HepG2 (cell line): ENCODE data around the gene PKP3. TPM values are rescaled to one million over a fixed set of nuclear protein-coding genes. Genes with fewer than 3 reads are reported as not detected.

Experiments used
- ATAC-seq: fragments of 200-7000 bp; cut with Tn5 transposase; 3 replicates; pipeline ENCODE4 v1.9.1; 2020; ENCODE audit warnings: mild to moderate bottlenecking, moderate library complexity
- BruUV-seq: library from RNA; stranded (reverse); fragments of 400-500 nt; replicated peaks from 2 replicates; lab custom pipeline; 2021; lab: Mats Ljungman, UMichigan
- CTCF ChIA-PET: fragments of 300-600 bp; formaldehyde crosslinking; extraction: SDS; loops from one replicate; lab custom pipeline; 2021; ENCODE audit warnings: low total read pairs, inconsistent platforms, low intra/inter-chr PET ratio; lab: Yijun Ruan, JAX
- POLR2A ChIA-PET: fragments of 350-600 bp; sonication (Branson Sonifier 250); formaldehyde crosslinking; loops from one replicate; lab custom pipeline; 2020; ENCODE audit warnings: antibody characterized with exemption, inconsistent platforms; lab: Yijun Ruan, JAX
- DNase-seq: peaks from one replicate; pipeline ENCODE4 v3.0.0-alpha.2; 2015; ENCODE audit warnings: low spot score
- FAIRE-seq: peaks from 3 replicates; lab custom pipeline; 2011; peaks lifted over from hg19 to GRCh38; lab: Jason Lieb, UNC
- H2AFZ ChIP-seq: one replicate; pipeline ENCODE4 v1.6.1; 2011; ENCODE audit warnings: low read length, inconsistent platforms
- H3K27ac ChIP-seq: fragments of 300-600 bp; 3 replicates; pipeline ENCODE4 v1.8.0; 2011; ENCODE audit warnings: mixed run types, mild to moderate bottlenecking, mixed read lengths, low read length, inconsistent platforms; ENCODE audit not compliant: insufficient read depth; ENCODE audit errors: extremely low read length
- H3K27me3 ChIP-seq, 2 experiments: fragments of 200-600 bp in 1 of 2; 2 replicates in 1 of 2; 3 replicates in 1 of 2; pipeline versions ENCODE4 v1.6.0 to v1.8.0; 2011; ENCODE audit warnings: low read length in 2 of 2, mild to moderate bottlenecking in 2 of 2, moderate library complexity in 2 of 2, inconsistent platforms in 1 of 2; ENCODE audit not compliant: insufficient read depth in 2 of 2, control insufficient read depth in 1 of 2
- H3K36me3 ChIP-seq, 2 experiments: fragments of 200-600 bp in 1 of 2; replicated peaks in 1 of 2; 2 replicates in 1 of 2; 3 replicates in 1 of 2; pipeline versions ENCODE4 v1.5.1 to v1.8.0; 2011; ENCODE audit warnings: low read length in 2 of 2, inconsistent platforms in 1 of 2; ENCODE audit not compliant: insufficient read depth in 2 of 2, control insufficient read depth in 1 of 2
- H3K4me1 ChIP-seq: 2 replicates; pipeline ENCODE4 v1.5.1; 2012; ENCODE audit warnings: low read length, inconsistent platforms; ENCODE audit not compliant: insufficient read depth
- H3K4me2 ChIP-seq: 2 replicates; pipeline ENCODE4 v1.6.0; 2011; ENCODE audit warnings: low read depth, low read length, inconsistent platforms
- H3K4me3 ChIP-seq, 3 experiments: fragments of 200-600 bp in 1 of 3; sonication (generic), shearing (Covaris generic) in 1 of 3; replicated peaks in 1 of 3; 2 replicates each; pipeline ENCODE4 v1.5.1; 2011 to 2016; ENCODE audit warnings: low read length in 3 of 3, inconsistent platforms in 2 of 3, low read depth in 2 of 3, mild to moderate bottlenecking in 2 of 3, control low read depth in 1 of 3, mixed read lengths in 1 of 3; ENCODE audit not compliant: insufficient read depth in 1 of 3
- H3K79me2 ChIP-seq: one replicate; pipeline ENCODE4 v1.6.1; 2011; ENCODE audit warnings: low read length, inconsistent platforms; ENCODE audit not compliant: insufficient read depth
- H3K9ac ChIP-seq: 2 replicates; pipeline ENCODE4 v1.6.0; 2011; ENCODE audit warnings: mild to moderate bottlenecking, low read depth, low read length, inconsistent platforms; ENCODE audit not compliant: insufficient read depth
- H3K9me3 ChIP-seq: 2 replicates; pipeline ENCODE4 v1.5.1; 2012; ENCODE audit warnings: mild to moderate bottlenecking, low read length
- H4K20me1 ChIP-seq: 2 replicates; pipeline ENCODE4 v1.6.0; 2011; ENCODE audit warnings: inconsistent platforms, mild to moderate bottlenecking, low read length, moderate library complexity; ENCODE audit not compliant: insufficient read depth
- MBD4 ChIP-seq: IDR thresholded peaks from 2 replicates; pipeline ENCODE4 v1.6.1; 2012; ENCODE audit warnings: low read length, inconsistent platforms, borderline replicate concordance
- NPAS2 ChIP-seq: sonication (generic); formaldehyde crosslinking; IDR thresholded peaks from 2 replicates; pipeline ENCODE4 v1.8.0; 2022; ENCODE audit warnings: mild to moderate bottlenecking, missing genetic modification reagents, borderline replicate concordance
- POLR2AphosphoS2 ChIP-seq: IDR thresholded peaks from 2 replicates; pipeline ENCODE4 v1.6.1; 2011; ENCODE audit warnings: low read depth, low read length, improper control_type of control experiment
- SMAD1 ChIP-seq: sonication (generic); formaldehyde crosslinking; IDR thresholded peaks from 2 replicates; pipeline ENCODE4 v1.4.0; 2020; ENCODE audit warnings: missing genetic modification reagents, low read depth, mild to moderate bottlenecking, borderline replicate concordance
- TBP ChIP-seq: sonication (generic); formaldehyde crosslinking; IDR thresholded peaks from 2 replicates; pipeline ENCODE4 v1.5.0; 2020; ENCODE audit warnings: missing genetic modification reagents
- TOE1 ChIP-seq: sonication (generic); formaldehyde crosslinking; IDR thresholded peaks from 2 replicates; pipeline ENCODE4 v1.4.0; 2020; ENCODE audit warnings: mild to moderate bottlenecking, missing genetic modification reagents
- ZFP37 ChIP-seq: sonication (generic); formaldehyde crosslinking; IDR thresholded peaks from 2 replicates; pipeline ENCODE4 v1.4.0; 2020; ENCODE audit warnings: missing genetic modification reagents, borderline replicate concordance
- WGBS: methylation state at CpG from one replicate; pipeline ENCODE4 v1.1.6; 2017; ENCODE audit warnings: low lambda C conversion rate; 5-methylcytosine and 5-hydroxymethylcytosine counted together
- in situ Hi-C: cut with HindIII; loops from 2 replicates; pipeline ENCODE4 v1.10.0; 2017; ENCODE audit warnings: low pct_unique_long_range_greater_than_20kb; ENCODE audit not compliant: extremely low pct_ligation_motif_present
- intact Hi-C: fragments of 100-400 bp; cut with micrococcal nuclease; formaldehyde crosslinking; loops from one replicate; pipeline ENCODE4 v1.10.0; 2022; ENCODE audit not compliant: unreplicated experiment
- polyA plus RNA-seq, 8 experiments: library from polyadenylated mRNA; depleted of rRNA in 3 of 8; stranded (reverse) in 7 of 8; unstranded in 1 of 8; fragments of >200 nt; fragmentation: Illumina TruSeq in 4 of 8; extraction: Trizol in 4 of 8; gene quantifications; 2 replicates each; pipeline versions ENCODE4 v1.2.1 to v1.2.3, GENCODE V29; 2011 to 2016; ENCODE audit warnings: low read depth in 4 of 8, missing spikeins in 1 of 8, mixed read lengths in 1 of 8; ENCODE audit not compliant: insufficient read depth in 1 of 8
- total RNA-seq, 5 experiments: library from RNA; depleted of rRNA; stranded (reverse); fragments of >200 nt; fragmentation: Illumina TruSeq; extraction: Trizol; gene quantifications; 2 replicates each; pipeline ENCODE4 v1.2.3, GENCODE V29; 2016; ENCODE audit warnings: low read depth in 1 of 5
- TF ChIP-seq, protein P1 (sequence below): IDR thresholded peaks from 2 replicates; pipeline ENCODE4 v1.6.1; 2016
- TF ChIP-seq, protein P2 (sequence below): sonication (generic); formaldehyde crosslinking; IDR thresholded peaks from 2 replicates; pipeline ENCODE4 v1.5.1; 2020; ENCODE audit warnings: mild to moderate bottlenecking, missing genetic modification reagents, moderate library complexity
- TF ChIP-seq, protein P3 (sequence below): sonication (generic); formaldehyde crosslinking; IDR thresholded peaks from 2 replicates; pipeline ENCODE4 v1.4.0; 2020; ENCODE audit warnings: missing genetic modification reagents, borderline replicate concordance

PKP3 gene
- total and polyA plus RNA-seq, 2 of the 13 experiments (the other 11 are each of a cell fraction or from before 2014, with no cell fraction given), result 18.0 to 28.7 TPM

DNA sequence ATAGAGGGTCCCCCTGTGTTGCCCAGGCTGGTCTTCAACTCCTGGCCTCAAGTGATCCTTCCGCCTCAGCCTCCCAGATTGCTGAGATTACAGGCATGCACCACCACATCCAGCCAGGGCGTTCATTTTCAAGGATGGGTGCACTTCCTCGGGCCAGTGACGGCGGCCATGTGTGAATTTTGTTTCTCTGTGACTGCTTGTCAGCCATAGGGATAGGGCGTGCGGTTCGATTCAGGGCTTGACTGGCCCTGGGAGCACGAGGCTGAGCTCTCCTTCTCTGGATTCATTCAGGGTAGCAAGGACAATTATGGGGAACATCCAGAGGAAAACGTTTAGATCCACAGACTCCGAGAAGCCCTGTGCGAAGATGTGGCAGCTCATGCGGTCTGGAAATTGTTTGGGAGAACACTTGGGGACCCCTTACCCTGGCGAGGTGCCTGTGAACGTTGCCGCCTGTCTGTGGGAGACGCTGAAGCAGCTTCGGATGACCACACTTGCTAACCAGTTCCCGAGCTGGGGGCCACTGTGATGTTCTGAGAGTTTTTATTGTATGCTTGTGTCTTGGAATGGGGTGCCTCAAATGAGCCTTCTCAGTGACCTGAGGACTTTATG is 59.0 kb downstream of the PKP3 start:
- no peak overlapping the region for H2AFZ ChIP-seq
- no peak for FAIRE-seq
- ATAC-seq, result no peak
- peaks cover 53% of the 10 kb centered on the region for H3K79me2 ChIP-seq
- H3K4me2 ChIP-seq, result no peak overlapping the region
- TF ChIP-seq MBD4, result no peak
- H3K27ac ChIP-seq, result no peak overlapping the region
- no peak overlapping the region for H3K9ac ChIP-seq
- BruUV-seq, result no TSS peak
- no peaks in the 10 kb centered on the region; a peak in 1 of 5 replicates for H3K27me3 ChIP-seq
- CTCF ChIA-PET, result no interaction called here
- no peak overlapping the region for H3K4me3 ChIP-seq
- no peak for DNase-seq
- H3K9me3 ChIP-seq, result no peaks in the 10 kb centered on the region
- no peaks in the 10 kb centered on the region for H4K20me1 ChIP-seq
- 97% methylated on average over 16 of the region's 19 CpGs for WGBS
- H3K36me3 ChIP-seq, result peaks cover 9 to 32% of the 10 kb centered on the region in 2 experiments
- intact Hi-C loops, result no loop called here
- POLR2A ChIA-PET, result no interaction called here
- peaks cover 27% of the 10 kb centered on the region for H3K4me1 ChIP-seq
- in situ Hi-C loops, result no loop called here

DNA sequence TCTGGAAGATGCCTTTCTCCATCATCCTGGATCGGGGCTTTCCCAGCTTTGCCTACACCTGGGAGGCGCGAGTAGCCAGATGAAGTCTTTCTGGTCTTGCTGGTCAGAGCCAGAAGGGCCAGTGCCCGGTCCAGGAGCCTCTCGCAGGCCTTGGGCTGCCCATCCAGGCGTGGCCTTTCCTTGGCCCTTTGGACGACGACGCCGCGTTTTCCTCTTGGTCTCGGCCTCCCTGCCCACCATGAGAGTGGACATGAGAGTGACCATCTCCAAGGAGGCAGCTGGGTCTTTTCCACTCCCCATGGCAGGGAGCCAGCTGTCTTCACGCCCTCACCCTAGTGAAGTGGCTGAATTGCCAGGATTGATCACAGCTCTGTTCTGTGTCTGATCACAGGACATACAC is 59.6 kb downstream of the PKP3 start:
- H3K4me3 ChIP-seq, result no peak overlapping the region
- ChIA-PET POLR2A (no interaction called here), CTCF (no interaction called here)
- H4K20me1 ChIP-seq, result no peaks in the 10 kb centered on the region
- in situ Hi-C loops, result no loop called here
- H3K36me3 ChIP-seq, result peaks cover 9 to 32% of the 10 kb centered on the region in 2 experiments
- FAIRE-seq, result no peak
- no peak for DNase-seq
- H3K4me1 ChIP-seq, result peaks cover 26% of the 10 kb centered on the region
- no peak overlapping the region for H3K27ac ChIP-seq
- no peak overlapping the region for H2AFZ ChIP-seq
- no peaks in the 10 kb centered on the region; a peak in 1 of 5 replicates for H3K27me3 ChIP-seq
- BruUV-seq, result no TSS peak
- ATAC-seq, result no peak
- 95% methylated on average over 7 of the region's 13 CpGs for WGBS
- intact Hi-C loops, result no loop called here
- no peak overlapping the region for H3K4me2 ChIP-seq
- H3K9me3 ChIP-seq, result no peaks in the 10 kb centered on the region
- no peak overlapping the region for H3K9ac ChIP-seq
- peaks cover 54% of the 10 kb centered on the region for H3K79me2 ChIP-seq
- TF ChIP-seq POLR2AphosphoS2, result no peak
- TF ChIP-seq TOE1 (CRISPR knock-in tag), result no peak
- TF ChIP-seq TBP (CRISPR knock-in tag), result no peak
- TF ChIP-seq, protein P1, sequence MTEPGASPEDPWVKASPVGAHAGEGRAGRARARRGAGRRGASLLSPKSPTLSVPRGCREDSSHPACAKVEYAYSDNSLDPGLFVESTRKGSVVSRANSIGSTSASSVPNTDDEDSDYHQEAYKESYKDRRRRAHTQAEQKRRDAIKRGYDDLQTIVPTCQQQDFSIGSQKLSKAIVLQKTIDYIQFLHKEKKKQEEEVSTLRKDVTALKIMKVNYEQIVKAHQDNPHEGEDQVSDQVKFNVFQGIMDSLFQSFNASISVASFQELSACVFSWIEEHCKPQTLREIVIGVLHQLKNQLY, result no peak
- no peak for TF ChIP-seq SMAD1 (CRISPR knock-in tag)
- TF ChIP-seq, protein P2, sequence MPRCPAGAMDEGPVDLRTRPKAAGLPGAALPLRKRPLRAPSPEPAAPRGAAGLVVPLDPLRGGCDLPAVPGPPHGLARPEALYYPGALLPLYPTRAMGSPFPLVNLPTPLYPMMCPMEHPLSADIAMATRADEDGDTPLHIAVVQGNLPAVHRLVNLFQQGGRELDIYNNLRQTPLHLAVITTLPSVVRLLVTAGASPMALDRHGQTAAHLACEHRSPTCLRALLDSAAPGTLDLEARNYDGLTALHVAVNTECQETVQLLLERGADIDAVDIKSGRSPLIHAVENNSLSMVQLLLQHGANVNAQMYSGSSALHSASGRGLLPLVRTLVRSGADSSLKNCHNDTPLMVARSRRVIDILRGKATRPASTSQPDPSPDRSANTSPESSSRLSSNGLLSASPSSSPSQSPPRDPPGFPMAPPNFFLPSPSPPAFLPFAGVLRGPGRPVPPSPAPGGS (CRISPR knock-in tag), result no peak
- TF ChIP-seq, protein P3, sequence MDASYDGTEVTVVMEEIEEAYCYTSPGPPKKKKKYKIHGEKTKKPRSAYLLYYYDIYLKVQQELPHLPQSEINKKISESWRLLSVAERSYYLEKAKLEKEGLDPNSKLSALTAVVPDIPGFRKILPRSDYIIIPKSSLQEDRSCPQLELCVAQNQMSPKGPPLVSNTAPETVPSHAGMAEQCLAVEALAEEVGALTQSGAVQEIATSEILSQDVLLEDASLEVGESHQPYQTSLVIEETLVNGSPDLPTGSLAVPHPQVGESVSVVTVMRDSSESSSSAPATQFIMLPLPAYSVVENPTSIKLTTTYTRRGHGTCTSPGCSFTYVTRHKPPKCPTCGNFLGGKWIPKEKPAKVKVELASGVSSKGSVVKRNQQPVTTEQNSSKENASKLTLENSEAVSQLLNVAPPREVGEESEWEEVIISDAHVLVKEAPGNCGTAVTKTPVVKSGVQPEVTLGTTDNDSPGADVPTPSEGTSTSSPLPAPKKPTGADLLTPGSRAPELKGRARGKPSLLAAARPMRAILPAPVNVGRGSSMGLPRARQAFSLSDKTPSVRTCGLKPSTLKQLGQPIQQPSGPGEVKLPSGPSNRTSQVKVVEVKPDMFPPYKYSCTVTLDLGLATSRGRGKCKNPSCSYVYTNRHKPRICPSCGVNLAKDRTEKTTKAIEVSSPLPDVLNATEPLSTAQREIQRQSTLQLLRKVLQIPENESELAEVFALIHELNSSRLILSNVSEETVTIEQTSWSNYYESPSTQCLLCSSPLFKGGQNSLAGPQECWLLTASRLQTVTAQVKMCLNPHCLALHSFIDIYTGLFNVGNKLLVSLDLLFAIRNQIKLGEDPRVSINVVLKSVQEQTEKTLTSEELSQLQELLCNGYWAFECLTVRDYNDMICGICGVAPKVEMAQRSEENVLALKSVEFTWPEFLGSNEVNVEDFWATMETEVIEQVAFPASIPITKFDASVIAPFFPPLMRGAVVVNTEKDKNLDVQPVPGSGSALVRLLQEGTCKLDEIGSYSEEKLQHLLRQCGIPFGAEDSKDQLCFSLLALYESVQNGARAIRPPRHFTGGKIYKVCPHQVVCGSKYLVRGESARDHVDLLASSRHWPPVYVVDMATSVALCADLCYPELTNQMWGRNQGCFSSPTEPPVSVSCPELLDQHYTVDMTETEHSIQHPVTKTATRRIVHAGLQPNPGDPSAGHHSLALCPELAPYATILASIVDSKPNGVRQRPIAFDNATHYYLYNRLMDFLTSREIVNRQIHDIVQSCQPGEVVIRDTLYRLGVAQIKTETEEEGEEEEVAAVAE (CRISPR knock-in tag), result no peak
- no peak for TF ChIP-seq NPAS2
- no peak for TF ChIP-seq ZFP37
